H9 (cell line): ENCODE measurements around the gene ORM2. TPM values are rescaled to one million over a fixed set of nuclear protein-coding genes. Genes with fewer than 3 reads are reported as not detected.

Experiments
- DNase-seq: peaks from one replicate; pipeline ENCODE4 v3.0.0-alpha.2; 2017
- H2AFZ ChIP-seq: one replicate; pipeline ENCODE4 v1.6.1; 2013; ENCODE audit warnings: mild to moderate bottlenecking, low read length, control low read depth, moderate library complexity
- H2AK5ac ChIP-seq: 2 replicates; pipeline ENCODE4 v1.6.1; 2013; ENCODE audit warnings: low read length, control low read depth, mixed read lengths; ENCODE audit not compliant: insufficient read length
- H2BK120ac ChIP-seq: one replicate; pipeline ENCODE4 v1.6.1; 2013; ENCODE audit warnings: low read depth, mild to moderate bottlenecking, low read length, control low read depth, inconsistent platforms; ENCODE audit not compliant: poor library complexity, severe bottlenecking
- H2BK12ac ChIP-seq: 2 replicates; pipeline ENCODE4 v1.6.1; 2013; ENCODE audit warnings: low read length, control low read depth, mixed read lengths, low read depth; ENCODE audit not compliant: insufficient read length
- H2BK15ac ChIP-seq: 2 replicates; pipeline ENCODE4 v1.6.1; 2013; ENCODE audit warnings: low read depth, low read length, control low read depth
- H2BK20ac ChIP-seq: one replicate; pipeline ENCODE4 v1.6.1; 2013; ENCODE audit warnings: low read depth, mild to moderate bottlenecking, low read length, control low read depth, inconsistent platforms; ENCODE audit not compliant: poor library complexity, severe bottlenecking
- H2BK5ac ChIP-seq: 2 replicates; pipeline ENCODE4 v1.6.1; 2013; ENCODE audit warnings: low read length, control low read depth, mixed read lengths; ENCODE audit not compliant: insufficient read length
- H3K14ac ChIP-seq: 2 replicates; pipeline ENCODE4 v1.6.1; 2013; ENCODE audit warnings: low read length, control low read depth; ENCODE audit not compliant: insufficient read depth
- H3K18ac ChIP-seq: 2 replicates; pipeline ENCODE4 v1.6.1; 2013; ENCODE audit warnings: low read depth, mild to moderate bottlenecking, mixed read lengths, low read length, control low read depth; ENCODE audit not compliant: insufficient read length
- H3K23ac ChIP-seq: 2 replicates; pipeline ENCODE4 v1.6.1; 2013; ENCODE audit warnings: low read length, control low read depth, mixed read lengths, low read depth; ENCODE audit not compliant: insufficient read length
- H3K23me2 ChIP-seq: 2 replicates; pipeline ENCODE4 v1.6.1; 2013; ENCODE audit warnings: low read depth, mild to moderate bottlenecking, mixed read lengths, low read length, control low read depth; ENCODE audit not compliant: insufficient read length, poor library complexity, severe bottlenecking
- H3K27ac ChIP-seq: 2 replicates; pipeline ENCODE4 v1.5.1; 2013; ENCODE audit warnings: low read length, control low read depth, mixed read lengths, low read depth; ENCODE audit not compliant: insufficient read length
- H3K27me3 ChIP-seq: 2 replicates; pipeline ENCODE4 v1.6.1; 2013; ENCODE audit warnings: low read length, control low read depth, inconsistent platforms; ENCODE audit not compliant: insufficient read depth
- H3K4ac ChIP-seq: 2 replicates; pipeline ENCODE4 v1.6.1; 2013; ENCODE audit warnings: low read depth, mild to moderate bottlenecking, control low read depth, inconsistent platforms, low read length, moderate library complexity
- H3K4me1 ChIP-seq: 2 replicates; pipeline ENCODE4 v1.6.1; 2013; ENCODE audit warnings: low read length, control low read depth, inconsistent platforms; ENCODE audit not compliant: insufficient read depth
- H3K4me2 ChIP-seq: 2 replicates; pipeline ENCODE4 v1.6.1; 2013; ENCODE audit warnings: low read length, control low read depth, mixed read lengths; ENCODE audit not compliant: insufficient read length, insufficient read depth
- H3K56ac ChIP-seq: 2 replicates; pipeline ENCODE4 v1.6.1; 2013; ENCODE audit warnings: low read depth, mild to moderate bottlenecking, mixed read lengths, low read length, control low read depth; ENCODE audit not compliant: insufficient read length
- H3K79me1 ChIP-seq: 2 replicates; pipeline ENCODE4 v1.6.1; 2013; ENCODE audit warnings: low read depth, mild to moderate bottlenecking, moderate library complexity, low read length, control low read depth, inconsistent platforms; ENCODE audit not compliant: insufficient read depth, poor library complexity, severe bottlenecking
- H3K79me2 ChIP-seq: 2 replicates; pipeline ENCODE4 v1.6.1; 2013; ENCODE audit warnings: low read length, control low read depth, inconsistent platforms; ENCODE audit not compliant: insufficient read depth
- H3K9ac ChIP-seq: 2 replicates; pipeline ENCODE4 v1.6.1; 2013; ENCODE audit warnings: low read length, control low read depth, mixed read lengths; ENCODE audit not compliant: insufficient read length; ENCODE audit errors: extremely low read depth
- H3K9me3 ChIP-seq: one replicate; pipeline ENCODE4 v1.6.1; 2013; ENCODE audit warnings: low read depth, low read length, inconsistent platforms; ENCODE audit not compliant: control insufficient read depth
- H3T11ph ChIP-seq: one replicate; pipeline ENCODE4 v1.6.1; 2013; ENCODE audit warnings: mild to moderate bottlenecking, low read length, control low read depth, inconsistent platforms
- H4K20me1 ChIP-seq: one replicate; pipeline ENCODE4 v1.6.1; 2013; ENCODE audit not compliant: control insufficient read depth, insufficient read length, insufficient read depth
- H4K5ac ChIP-seq: 2 replicates; pipeline ENCODE4 v1.6.1; 2013; ENCODE audit warnings: low read depth, mild to moderate bottlenecking, mixed read lengths, low read length, control low read depth; ENCODE audit not compliant: insufficient read length
- H4K8ac ChIP-seq: replicated peaks from 2 replicates; pipeline ENCODE4 v1.6.1; 2013; ENCODE audit warnings: low read length, control low read depth, mixed read lengths, low read depth; ENCODE audit not compliant: insufficient read length
- H4K91ac ChIP-seq: 2 replicates; pipeline ENCODE4 v1.6.1; 2013; ENCODE audit warnings: low read depth, mild to moderate bottlenecking, moderate library complexity, mixed read lengths, low read length, control low read depth; ENCODE audit not compliant: insufficient read length
- H3K27ac Mint-ChIP-seq, 3 experiments: 2 replicates in 2 of 3; 3 replicates in 1 of 3; pipeline ENCODE4 v1.8.0; 2020 to 2021; ENCODE audit warnings: mixed read lengths in 3 of 3, mild to moderate bottlenecking in 1 of 3, moderate library complexity in 1 of 3
- H3K27me3 Mint-ChIP-seq: 2 replicates; pipeline ENCODE4 v1.8.0; 2021; ENCODE audit warnings: low read depth, mild to moderate bottlenecking, moderate library complexity, mixed read lengths
- H3K36me3 Mint-ChIP-seq, 3 experiments: 2 replicates in 2 of 3; 3 replicates in 1 of 3; pipeline ENCODE4 v1.8.0; 2020 to 2021; ENCODE audit warnings: low read depth in 3 of 3, mixed read lengths in 3 of 3; ENCODE audit not compliant: insufficient read depth in 1 of 3
- H3K4me1 Mint-ChIP-seq, 2 experiments: 2 replicates each; pipeline ENCODE4 v1.8.0; 2020; ENCODE audit warnings: mixed read lengths in 2 of 2
- H3K4me3 Mint-ChIP-seq, 2 experiments: 2 replicates in 1 of 2; 3 replicates in 1 of 2; pipeline ENCODE4 v1.8.0; 2020 to 2021; ENCODE audit warnings: mild to moderate bottlenecking in 2 of 2, mixed read lengths in 2 of 2, moderate library complexity in 1 of 2
- H3K9me3 Mint-ChIP-seq, 2 experiments: 2 replicates in 1 of 2; 3 replicates in 1 of 2; pipeline ENCODE4 v1.8.0; 2020; ENCODE audit warnings: mild to moderate bottlenecking in 2 of 2, mixed read lengths in 2 of 2, moderate library complexity in 1 of 2
- CTCF ChIP-seq: fragments of 200-600 bp; sonication (generic); conservative IDR thresholded peaks from 3 replicates; pipeline ENCODE4 v1.8.0; 2021; ENCODE audit warnings: antibody characterized with exemption, mild to moderate bottlenecking
- WGBS: extraction: QIAGEN DNeasy Blood & Tissue Kit; methylation state at CpG from one replicate; pipeline ENCODE4 v1.1.7; 2013; ENCODE audit warnings: missing lambda C conversion rate, low lambda C conversion rate, mixed read lengths; ENCODE audit not compliant: insufficient read length; ENCODE audit errors: extremely low coverage; 5-methylcytosine and 5-hydroxymethylcytosine counted together
- total RNA-seq: library from RNA; stranded (reverse); gene quantifications from 2 replicates; pipeline ENCODE4 v1.2.1, GENCODE V29; 2021

The ORM2 gene
- total RNA-seq, 1 experiment from 2014 or later, result 1.2 TPM

GRCh38 chr9:114371343-114371944 is 41.8 kb downstream of the ORM2 start:
- Histone ChIP-seq H3K79me2 (0 out of 2 replicates have a peak, but pooled peaks cover 3% of the 10 kb centered on the region), H3K4me2 (no peak overlapping the region), H3K79me1 (no peaks in the 10 kb centered on the region), H2AK5ac (no peak overlapping the region), H2BK12ac (no peak overlapping the region), H3K23me2 (peaks cover 5% of the 10 kb centered on the region), H3K23ac (no peak overlapping the region), H2BK20ac (no peak overlapping the region), H4K91ac (peak overlapping the region; percentile 26), H3K9ac (no peak overlapping the region), H3K4me1 (peaks cover 13% of the 10 kb centered on the region), H3T11ph (no peak overlapping the region), H2BK15ac (no peak overlapping the region; the same call in 1 of the 2 replicates), H2BK5ac (no peak overlapping the region), H4K20me1 (no peaks in the 10 kb centered on the region), H3K14ac (no peak overlapping the region; the same call in 1 of the 2 replicates), H3K18ac (no peak overlapping the region), H3K27me3 (no peaks in the 10 kb centered on the region), H4K5ac (no peak overlapping the region), H3K27ac (no peak overlapping the region), H2BK120ac (no peak overlapping the region), H4K8ac (no peak overlapping the region), H3K9me3 (no peaks in the 10 kb centered on the region), H2AFZ (no peak overlapping the region), H3K56ac (no peak overlapping the region), H3K4ac (no peak overlapping the region; the same call in 1 of the 2 replicates)
- H3K4me1 Mint-ChIP-seq, result peaks cover 45 to 51% of the 10 kb centered on the region in 2 experiments
- H3K27me3 Mint-ChIP-seq, result no peaks in the 10 kb centered on the region
- H3K9me3 Mint-ChIP-seq, result no peaks in the 10 kb centered on the region
- TF ChIP-seq CTCF, result no peak
- H3K4me3 Mint-ChIP-seq, result no peak overlapping the region
- peaks cover 13 to 26% (median 17%) of the 10 kb centered on the region in 3 experiments for H3K36me3 Mint-ChIP-seq
- peak overlapping the region in 1 of 3 experiments; percentile 99; a peak in 3 of 7 replicates for H3K27ac Mint-ChIP-seq
- DNase-seq, result no peak
- WGBS, result no CpG with 5 or more reads among the region's 7 CpGs
